ENCODE data around the gene TNFRSF25.

- TF ChIP-seq CTCF (IDR thresholded peaks at IDR 0.05; ENCODE audit: insufficient read depth, low read length) (no peak), POLR2AphosphoS5 (IDR thresholded peaks at IDR 0.05; ENCODE audit: low read depth) (no peak)
These were observed 38.1 kb upstream of the TNFRSF25 start for GRCh38 chr1:6503884-6504602.

Measured in HL-60 (cell line).